Esophagus squamous epithelium (tissue), 5 donors: ENCODE results near the gene CRYBG1. TPM values are rescaled to one million over a fixed set of nuclear protein-coding genes. Genes with fewer than 3 reads are reported as not detected.
"Not testable (repeated sequence)": the region's sequence is repeated elsewhere in the genome, so short reads cannot be mapped to it uniquely, and the experiment has no call there.

ENCODE experiments used
- DNase-seq: peaks from one replicate; lab custom pipeline; 2025; lab: John Stamatoyannopoulos, UW
- H3K27ac ChIP-seq, 4 donors: fragments of 200-600 bp; sonication (generic); one replicate each; pipeline ENCODE4 v1.5.1; 2016 to 2019; ENCODE audit warnings: mild to moderate bottlenecking in 1 of 4
- H3K27me3 ChIP-seq, 4 donors: fragments of 200-600 bp; sonication (generic); 1 replicate in 3 of 4; 2 replicates in 1 of 4; pipeline versions ENCODE4 v1.5.1 to v1.6.0; 2017 to 2021; ENCODE audit warnings: antibody characterized with exemption in 1 of 4
- H3K36me3 ChIP-seq, 3 donors: fragments of 200-600 bp; sonication (generic); one replicate each; pipeline ENCODE4 v1.5.1; 2016 to 2019
- H3K4me1 ChIP-seq, 3 donors: fragments of 200-600 bp; sonication (generic); one replicate each; pipeline ENCODE4 v1.5.1; 2017 to 2019
- H3K4me3 ChIP-seq, 4 donors: fragments of 200-600 bp; sonication (generic); 1 replicate in 3 of 4; 2 replicates in 1 of 4; pipeline ENCODE4 v1.5.1; 2016 to 2019; ENCODE audit warnings: mild to moderate bottlenecking in 2 of 4, moderate library complexity in 1 of 4
- H3K9me3 ChIP-seq, 3 donors: fragments of 200-600 bp; sonication (generic); one replicate each; pipeline ENCODE4 v1.5.1; 2016 to 2019
- POLR2A ChIP-seq, 4 donors: fragments of 450-650 bp; IDR thresholded peaks; one replicate each; pipeline ENCODE4 v1.6.1; 2017; ENCODE audit warnings: antibody characterized with exemption in 4 of 4, mild to moderate bottlenecking in 4 of 4, moderate library complexity in 3 of 4
- WGBS, 2 donors: methylation state at CpG; one replicate each; pipeline ENCODE4 v1.1.5; 2018; 5-methylcytosine and 5-hydroxymethylcytosine counted together
- intact Hi-C: fragments of 100-400 bp; cut with DNase I; formaldehyde crosslinking; loops from one replicate; pipeline ENCODE4 v1.15.0; 2022
- total RNA-seq, 4 donors: library from RNA; depleted of rRNA; stranded (reverse); fragments of >200 nt; gene quantifications; one replicate each; pipeline ENCODE4 v1.1.0, GENCODE V29; 2016
- TF ChIP-seq, protein P1 (sequence below), 6 experiments: fragments of 450-650 bp in 4 of 6; fragments of 200-600 bp in 2 of 6; sonication (generic) in 2 of 6; IDR thresholded peaks; one replicate each; pipeline ENCODE4 v1.5.1; 2016 to 2019; ENCODE audit warnings: antibody characterized with exemption in 6 of 6, mild to moderate bottlenecking in 4 of 6, moderate library complexity in 4 of 6
- donor health status: DM: yes; HTN: yes; CAD: no.

Gene CRYBG1
- total RNA-seq, 4 donors from 2014 or later = 119 to 185 (median 153) TPM

DNA sequence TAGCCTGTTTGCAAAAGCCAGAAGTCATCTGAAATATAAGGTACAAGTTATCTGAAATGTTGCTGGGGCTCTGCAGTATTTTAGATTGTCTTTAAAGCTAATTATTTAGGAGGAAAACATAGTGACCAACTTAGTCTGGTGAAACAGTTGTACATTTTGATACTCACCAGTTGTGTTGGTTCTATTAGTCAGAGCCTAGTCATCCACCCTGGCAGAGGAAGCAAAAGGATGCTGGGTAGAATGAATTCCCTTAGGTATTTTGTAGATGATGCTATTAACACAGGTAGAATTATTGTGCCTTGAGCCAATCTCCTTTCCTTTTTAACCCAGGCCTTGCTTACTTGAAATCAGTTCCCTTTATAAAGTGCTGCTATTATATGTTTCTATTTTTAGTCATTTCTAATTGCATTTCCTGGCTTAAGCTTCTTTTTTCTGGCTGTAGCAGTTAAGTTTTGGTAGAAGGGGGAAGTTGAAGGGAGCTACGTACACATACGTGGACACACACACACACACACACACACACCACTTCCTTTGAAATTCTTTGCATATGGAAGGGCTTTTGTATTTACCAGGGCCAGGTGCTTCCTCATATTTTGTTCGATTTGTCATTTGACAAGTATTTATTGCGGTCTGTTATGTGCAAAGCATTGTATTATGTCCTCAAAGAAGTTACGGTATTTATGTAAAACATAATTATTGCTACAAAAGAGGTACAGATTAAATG is 186.3 kb downstream of the CRYBG1 start:
- WGBS, 2 donors = 15% methylated on average over 5 of the region's 5 CpGs
- Histone ChIP-seq H3K4me1 (peaks cover 0 to 47% (median 28%) of the 10 kb centered on the region in 3 donors), H3K4me3 (no peak overlapping the region), H3K27ac (peak overlapping the region; percentile 68 to 80 (median 76)), H3K27me3 (no peaks in the 10 kb centered on the region), H3K9me3 (no peaks in the 10 kb centered on the region), H3K36me3 (peaks cover 4 to 79% (median 7%) of the 10 kb centered on the region in 3 donors)
- TF ChIP-seq, protein P1, sequence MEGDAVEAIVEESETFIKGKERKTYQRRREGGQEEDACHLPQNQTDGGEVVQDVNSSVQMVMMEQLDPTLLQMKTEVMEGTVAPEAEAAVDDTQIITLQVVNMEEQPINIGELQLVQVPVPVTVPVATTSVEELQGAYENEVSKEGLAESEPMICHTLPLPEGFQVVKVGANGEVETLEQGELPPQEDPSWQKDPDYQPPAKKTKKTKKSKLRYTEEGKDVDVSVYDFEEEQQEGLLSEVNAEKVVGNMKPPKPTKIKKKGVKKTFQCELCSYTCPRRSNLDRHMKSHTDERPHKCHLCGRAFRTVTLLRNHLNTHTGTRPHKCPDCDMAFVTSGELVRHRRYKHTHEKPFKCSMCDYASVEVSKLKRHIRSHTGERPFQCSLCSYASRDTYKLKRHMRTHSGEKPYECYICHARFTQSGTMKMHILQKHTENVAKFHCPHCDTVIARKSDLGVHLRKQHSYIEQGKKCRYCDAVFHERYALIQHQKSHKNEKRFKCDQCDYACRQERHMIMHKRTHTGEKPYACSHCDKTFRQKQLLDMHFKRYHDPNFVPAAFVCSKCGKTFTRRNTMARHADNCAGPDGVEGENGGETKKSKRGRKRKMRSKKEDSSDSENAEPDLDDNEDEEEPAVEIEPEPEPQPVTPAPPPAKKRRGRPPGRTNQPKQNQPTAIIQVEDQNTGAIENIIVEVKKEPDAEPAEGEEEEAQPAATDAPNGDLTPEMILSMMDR (IDR thresholded peaks at IDR 0.05) = no peak
- TF ChIP-seq POLR2A (IDR thresholded peaks at IDR 0.05) = no peak
- intact Hi-C loops = no loop called here
- DNase-seq = no peak

DNA sequence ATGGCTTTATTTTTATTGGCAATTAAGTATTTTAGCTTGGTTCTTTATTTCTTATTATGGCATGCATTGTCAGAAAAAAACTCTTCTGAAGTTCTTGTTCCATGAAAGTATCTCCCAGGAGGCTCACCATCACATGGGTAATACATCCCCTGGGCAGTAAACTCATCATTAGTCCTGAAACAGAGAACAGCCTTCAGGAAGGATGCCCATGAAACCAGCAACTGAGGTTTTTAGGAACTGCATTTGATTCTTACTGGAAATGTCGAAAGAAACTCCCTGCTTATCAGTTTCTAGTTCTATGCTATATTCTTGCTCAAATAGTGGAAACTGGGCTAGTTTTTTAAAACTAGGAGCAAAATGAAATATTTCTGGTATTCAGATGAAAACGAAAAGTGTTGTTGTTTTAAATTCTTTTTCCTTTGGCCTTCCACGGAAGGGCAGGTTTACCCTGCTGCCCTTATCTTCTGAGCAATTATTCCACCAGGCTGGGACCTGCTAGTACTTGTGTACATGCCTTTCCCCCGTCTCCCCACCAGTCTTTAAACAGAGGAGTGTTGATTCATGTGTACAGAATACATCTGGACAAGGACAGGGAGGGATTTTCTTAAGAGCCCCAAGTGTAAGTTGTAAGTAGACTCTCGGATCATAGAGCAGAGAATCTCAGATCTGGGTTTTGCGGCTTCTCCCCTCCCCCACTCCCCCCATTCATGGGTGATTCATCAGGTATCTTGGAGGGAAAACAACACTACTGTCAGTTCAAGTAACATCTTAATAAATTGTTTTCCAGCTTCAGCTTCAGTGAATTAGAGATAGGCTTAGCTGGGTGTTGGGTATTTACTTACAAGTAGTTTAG is 187.3 kb downstream of the CRYBG1 start:
- H3K27me3 ChIP-seq = no peaks in the 10 kb centered on the region
- TF ChIP-seq, protein P1 (IDR thresholded peaks at IDR 0.05) = peak in 1 of 6 experiments; percentile 15
- TF ChIP-seq POLR2A (IDR thresholded peaks at IDR 0.05) = no peak
- WGBS, 2 donors = 18 to 35% methylated on average over 6 of the region's 6 CpGs
- peaks cover 4 to 79% (median 7%) of the 10 kb centered on the region in 3 donors for H3K36me3 ChIP-seq
- peaks cover 0 to 47% (median 28%) of the 10 kb centered on the region in 3 donors for H3K4me1 ChIP-seq
- no peaks in the 10 kb centered on the region for H3K9me3 ChIP-seq
- H3K4me3 ChIP-seq = no peak overlapping the region
- intact Hi-C loops = no loop called here
- no peak for DNase-seq
- peak overlapping the region; percentile 68 to 80 (median 76) for H3K27ac ChIP-seq

DNA sequence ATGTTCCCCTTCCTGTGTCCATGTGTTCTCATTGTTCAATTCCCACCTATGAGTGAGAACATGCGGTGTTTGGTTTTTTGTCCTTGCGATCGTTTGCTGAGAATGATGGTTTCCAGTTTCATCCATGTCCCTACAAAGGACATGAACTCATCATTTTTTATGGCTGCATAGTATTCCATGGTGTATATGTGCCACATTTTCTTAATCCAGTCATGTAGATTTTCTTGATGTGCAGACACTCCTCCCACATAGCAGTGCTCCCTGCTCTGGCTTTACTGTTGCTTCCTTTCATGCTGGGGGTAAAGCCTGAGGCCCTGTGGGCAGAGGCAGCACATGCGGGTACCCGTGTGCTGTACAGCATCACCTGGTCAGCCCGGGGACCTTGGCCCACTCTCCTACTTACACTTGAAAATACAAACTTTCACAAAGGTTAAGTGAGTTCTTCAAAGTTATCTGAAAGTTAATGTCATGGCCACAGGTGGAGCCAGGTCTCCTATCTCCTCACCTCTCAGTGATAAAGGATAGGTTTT is 188.5 kb downstream of the CRYBG1 start:
- H3K27ac ChIP-seq = peak overlapping the region in 2 of 4 donors; percentile 11 to 17

DNA sequence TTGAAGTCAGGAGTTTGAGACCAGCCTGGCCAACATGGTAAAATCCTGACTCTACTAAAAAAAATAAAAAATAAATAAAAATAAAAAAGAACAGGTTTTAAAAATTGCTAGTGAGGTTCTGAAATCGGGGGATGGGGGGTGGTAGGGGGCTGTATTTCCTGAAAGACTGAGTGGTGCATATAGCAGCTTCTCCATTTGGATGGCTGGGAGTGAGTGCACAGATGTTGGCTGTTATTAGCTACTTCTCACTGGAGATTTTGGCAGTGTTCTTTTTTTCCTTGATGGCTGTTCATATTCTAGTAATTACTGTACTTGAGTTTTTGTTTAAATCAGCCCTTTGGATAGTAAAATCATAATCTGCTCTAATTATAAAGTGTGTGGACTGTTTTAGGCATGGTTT is 189.0 kb downstream of the CRYBG1 start:
- 60 to 73% methylated on average over 1 of the region's 1 CpG for WGBS, 2 donors
- H3K27me3 ChIP-seq = no peaks in the 10 kb centered on the region
- peaks cover 8 to 79% (median 14%) of the 10 kb centered on the region in 3 donors for H3K36me3 ChIP-seq
- H3K4me1 ChIP-seq = peaks cover 0 to 55% (median 28%) of the 10 kb centered on the region in 3 donors
- intact Hi-C loops = no loop called here
- no peak for DNase-seq
- no peak for TF ChIP-seq POLR2A (IDR thresholded peaks at IDR 0.05)
- TF ChIP-seq, protein P1 (IDR thresholded peaks at IDR 0.05) = no peak
- H3K4me3 ChIP-seq = no peak overlapping the region
- no peaks in the 10 kb centered on the region for H3K9me3 ChIP-seq
- H3K27ac ChIP-seq = peak overlapping the region in 2 of 4 donors; percentile 11 to 17

More for the DNA sequence above, 188.5 kb downstream of the CRYBG1 start:
- H3K4me3 ChIP-seq, H3K27me3 ChIP-seq, DNase-seq, intact Hi-C loops, H3K9me3 ChIP-seq: not testable (repeated sequence)
- peaks cover 0 to 52% (median 28%) of the 10 kb centered on the region in 3 donors for H3K4me1 ChIP-seq
- peaks cover 8 to 79% (median 9%) of the 10 kb centered on the region in 3 donors for H3K36me3 ChIP-seq
- 100% methylated on average over 1 of the region's 6 CpGs; no CpG with 5 or more reads in 1 of the 2 donors for WGBS, 2 donors

DNA sequence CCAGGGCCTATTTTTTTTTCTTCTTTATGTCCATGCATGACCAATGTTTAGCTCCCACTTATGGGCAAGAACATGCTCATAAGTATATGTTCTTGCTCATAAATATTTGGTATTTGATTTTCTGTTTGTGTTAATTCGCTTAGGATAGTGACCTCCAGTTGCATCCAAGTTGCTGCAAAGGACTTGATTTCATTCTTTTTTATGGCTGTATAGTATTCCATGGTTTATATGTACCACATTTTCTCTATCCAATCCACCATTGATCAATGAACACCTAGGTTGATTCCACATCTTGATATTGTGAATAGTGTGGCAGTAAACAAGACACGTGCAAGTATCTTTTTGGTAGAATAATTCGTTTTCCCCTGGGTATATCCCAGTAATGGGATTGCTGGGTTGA is 190.6 kb downstream of the CRYBG1 start:
- WGBS, 2 donors = 96 to 100% methylated on average over 3 of the region's 3 CpGs
- intact Hi-C loops = no loop called here
- no peak overlapping the region for H3K4me3 ChIP-seq

More for the DNA sequence above, 190.6 kb downstream of the CRYBG1 start:
- Histone ChIP-seq H3K36me3 (peaks cover 10 to 85% (median 15%) of the 10 kb centered on the region in 3 donors), H3K4me1 (peaks cover 0 to 54% (median 21%) of the 10 kb centered on the region in 3 donors), H3K9me3 (no peaks in the 10 kb centered on the region), H3K27ac (no peak overlapping the region), H3K27me3 (no peaks in the 10 kb centered on the region)
- no peak for TF ChIP-seq POLR2A (IDR thresholded peaks at IDR 0.05)
- TF ChIP-seq, protein P1 (IDR thresholded peaks at IDR 0.05) = no peak
- no peak for DNase-seq
